Measurements from ENCODE around the gene PDE4D.
"Not testable (repeated sequence)": the region's sequence is repeated elsewhere in the genome, so short reads cannot be mapped to it uniquely, and the experiment has no call there.

The PDE4D gene

GRCh38 chr5:58974083-58974482, 919.4 kb downstream of the PDE4D start:
- DNase-seq = no peak

- no peak for DNase-seq
These were observed 921.2 kb downstream of the PDE4D start for GRCh38 chr5:58972301-58972700.

GRCh38 chr5:58970766-58971165, 922.8 kb downstream of the PDE4D start:
- DNase-seq = no peak

- DNase-seq = no peak
These were observed 923.7 kb downstream of the PDE4D start for GRCh38 chr5:58969795-58970194.

GRCh38 chr5:58969253-58969652, 924.3 kb downstream of the PDE4D start:
- no peak for DNase-seq

GRCh38 chr5:58968350-58968749, 925.2 kb downstream of the PDE4D start:
- DNase-seq = no peak

GRCh38 chr5:58967597-58968281, 925.8 kb downstream of the PDE4D start:
- DNase-seq = no peak

GRCh38 chr5:58965677-58966414, 927.7 kb downstream of the PDE4D start:
- DNase-seq = no peak

GRCh38 chr5:58963821-58964220, 929.7 kb downstream of the PDE4D start:
- no peak for DNase-seq

- DNase-seq = no peak
These were observed 930.2 kb downstream of the PDE4D start for GRCh38 chr5:58963361-58963760.

GRCh38 chr5:58961631-58962280, 931.8 kb downstream of the PDE4D start:
- no peak for DNase-seq

- DNase-seq = no peak
These were observed 934.8 kb downstream of the PDE4D start for GRCh38 chr5:58958701-58959100.

- DNase-seq = not testable (repeated sequence)
These were observed 940.3 kb downstream of the PDE4D start for GRCh38 chr5:58953218-58953617.

- DNase-seq = no peak
These were observed 943.3 kb downstream of the PDE4D start for GRCh38 chr5:58950224-58950623.

GRCh38 chr5:58946230-58946629, 947.3 kb downstream of the PDE4D start:
- DNase-seq = no peak

- no peak for DNase-seq
These were observed 949.3 kb downstream of the PDE4D start for GRCh38 chr5:58944221-58944620.

GRCh38 chr5:58940446-58940845, 953.1 kb downstream of the PDE4D start:
- DNase-seq = no peak

- DNase-seq = no peak
These were observed 953.9 kb downstream of the PDE4D start for GRCh38 chr5:58939664-58940063.

- DNase-seq = no peak
These were observed 954.7 kb downstream of the PDE4D start for GRCh38 chr5:58938563-58939424.

GRCh38 chr5:58937031-58937681, 956.4 kb downstream of the PDE4D start:
- DNase-seq = no peak

GRCh38 chr5:58934629-58935097, 958.9 kb downstream of the PDE4D start:
- no peak for DNase-seq

GRCh38 chr5:58933891-58934628, 959.5 kb downstream of the PDE4D start:
- DNase-seq = no peak

Measured in NCI-H2171 (cell line).